GM12891 (cell line): ENCODE measurements around the gene ABCA9.

Source experiments
- POLR2A ChIP-seq: IDR thresholded peaks from 2 replicates; pipeline ENCODE4 v1.6.1; 2011; ENCODE audit warnings: low read depth, low read length, control low read depth
- POLR2AphosphoS5 ChIP-seq: IDR thresholded peaks from 2 replicates; pipeline ENCODE4 v1.6.1; 2011; ENCODE audit warnings: low read depth, low read length, control low read depth
- SPI1 ChIP-seq: IDR thresholded peaks from 2 replicates; pipeline ENCODE4 v1.6.1; 2011; ENCODE audit warnings: low read depth, low read length, control low read depth
- TAF1 ChIP-seq: IDR thresholded peaks from 2 replicates; pipeline ENCODE4 v1.6.1; 2011; ENCODE audit warnings: low read depth, low read length, control low read depth

DNA sequence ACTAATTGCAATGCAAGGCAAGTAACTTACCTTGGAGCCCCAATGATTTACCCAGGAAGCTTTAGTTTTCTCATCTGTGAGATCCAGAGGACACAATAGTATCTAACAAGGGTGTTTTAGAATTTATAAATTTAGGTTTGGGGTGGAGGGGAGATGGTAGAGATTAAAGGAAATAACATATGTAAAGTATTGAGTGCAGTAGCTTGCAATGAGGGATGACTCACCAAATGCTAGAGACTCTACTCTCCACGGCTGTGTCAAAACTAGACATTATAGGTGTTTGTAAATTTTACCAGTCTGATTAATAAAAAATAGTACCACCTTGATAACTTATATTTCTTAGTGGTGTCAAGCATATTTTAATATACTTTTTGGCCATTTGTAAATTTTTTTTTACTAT is 3.7 kb upstream of the ABCA9 start:
- TF ChIP-seq POLR2A (no peak), POLR2AphosphoS5 (no peak), TAF1 (no peak), SPI1 (no peak)
